Stimulated activated CD4-positive, alpha-beta T cell treated with anti-CD3 and anti-CD28 coated beads, Interleukin-1b, Interleukin-23, amount 100 ng/mL, for 1 hour (primary cell): ENCODE results near the gene ITGB1.
"Not testable (repeated sequence)": the region's sequence is repeated elsewhere in the genome, so short reads cannot be mapped to it uniquely, and the experiment has no call there.

Experiments used
- DNase-seq, 2 donors: peaks; one replicate each; pipeline ENCODE4 v3.0.0-alpha.2; 2020; ENCODE audit warnings: low read depth in 2 of 2

ITGB1 gene

GRCh38 chr10:32980558-32981468, 22.8 kb upstream of the ITGB1 start:
- peak; percentile 52 to 54 for DNase-seq

- DNase-seq: no peak
Observed at GRCh38 chr10:32980242-32980557, 22.2 kb upstream of the ITGB1 start.

GRCh38 chr10:32979719-32980118, 21.7 kb upstream of the ITGB1 start:
- not testable (repeated sequence) for DNase-seq

- DNase-seq: no peak
Observed at GRCh38 chr10:32979041-32979440, 21.0 kb upstream of the ITGB1 start.

- not testable (repeated sequence) for DNase-seq
Observed at GRCh38 chr10:32977846-32978809, 20.1 kb upstream of the ITGB1 start.

- no peak for DNase-seq
Observed at GRCh38 chr10:32976338-32976737, 18.3 kb upstream of the ITGB1 start.

GRCh38 chr10:32972929-32973328, 14.9 kb upstream of the ITGB1 start:
- no peak for DNase-seq

- DNase-seq: no peak
Observed at GRCh38 chr10:32972460-32972859, 14.4 kb upstream of the ITGB1 start.

GRCh38 chr10:32971536-32972091, 13.6 kb upstream of the ITGB1 start:
- no peak for DNase-seq

GRCh38 chr10:32970910-32971309, 12.9 kb upstream of the ITGB1 start:
- DNase-seq: no peak

- DNase-seq: no peak
Observed at GRCh38 chr10:32964270-32964669, 6.2 kb upstream of the ITGB1 start.

- DNase-seq: no peak
Observed at GRCh38 chr10:32963096-32963495, 5.1 kb upstream of the ITGB1 start.

GRCh38 chr10:32962521-32962920, 4.5 kb upstream of the ITGB1 start:
- no peak for DNase-seq

GRCh38 chr10:32961895-32962369, 3.9 kb upstream of the ITGB1 start:
- DNase-seq: no peak

GRCh38 chr10:32961343-32961894, 3.4 kb upstream of the ITGB1 start:
- no peak for DNase-seq

- no peak for DNase-seq
Observed at GRCh38 chr10:32960022-32960421, 2.0 kb upstream of the ITGB1 start.

GRCh38 chr10:32959006-32959920, 1.2 kb upstream of the ITGB1 start:
- no peak for DNase-seq

- DNase-seq: no peak
Observed at GRCh38 chr10:32957341-32958084, 517 bp downstream of the ITGB1 start.

GRCh38 chr10:32956365-32957197, 1.4 kb downstream of the ITGB1 start:
- DNase-seq: no peak
